ENCODE data around the gene OSBPL2. TPM values are rescaled to one million over a fixed set of nuclear protein-coding genes. Genes with fewer than 3 reads are reported as not detected.

Gene OSBPL2
- total RNA-seq, 4 donors from 2014 or later = 46.9 to 60.8 (median 50.8) TPM

DNA sequence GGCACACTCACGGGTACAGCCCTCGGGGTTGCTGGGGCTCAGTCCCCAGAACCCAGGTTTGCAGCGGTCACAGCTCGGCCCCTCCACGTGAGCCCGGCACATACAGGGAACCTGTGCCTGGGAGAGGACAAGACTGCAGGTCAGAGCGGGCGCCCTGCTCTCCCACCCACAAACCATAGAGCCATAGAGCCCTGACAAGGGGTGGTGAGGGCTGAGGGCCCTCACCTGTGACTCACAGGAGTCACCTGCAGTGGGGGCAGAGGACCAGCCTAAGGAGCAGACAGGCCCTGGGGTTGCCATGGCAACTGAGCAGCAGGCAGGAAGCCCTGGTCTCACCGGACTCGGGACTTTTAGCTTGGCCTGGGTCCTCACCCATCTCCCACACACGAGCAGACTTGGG is 98.0 kb downstream of the OSBPL2 start:
- H3K4me1 ChIP-seq = no peaks in the 10 kb centered on the region
- intact Hi-C loops (cut with DNase I) = no loop called here
- TF ChIP-seq POLR2A (IDR thresholded peaks at IDR 0.05) (no peak), CTCF (IDR thresholded peaks at IDR 0.05) (no peak)
- no peak overlapping the region for H3K4me3 ChIP-seq (replicated peaks in 1 of 3)
- no peak overlapping the region for H3K27ac ChIP-seq
- 75 to 95% methylated on average over 3 to 8 of the region's 11 CpGs for WGBS, 2 donors
- no peak for DNase-seq
- no peaks in the 10 kb centered on the region for H3K27me3 ChIP-seq
- peaks cover 60 to 67% of the 10 kb centered on the region in 2 donors for H3K36me3 ChIP-seq
- no peaks in the 10 kb centered on the region for H3K9me3 ChIP-seq

DNA sequence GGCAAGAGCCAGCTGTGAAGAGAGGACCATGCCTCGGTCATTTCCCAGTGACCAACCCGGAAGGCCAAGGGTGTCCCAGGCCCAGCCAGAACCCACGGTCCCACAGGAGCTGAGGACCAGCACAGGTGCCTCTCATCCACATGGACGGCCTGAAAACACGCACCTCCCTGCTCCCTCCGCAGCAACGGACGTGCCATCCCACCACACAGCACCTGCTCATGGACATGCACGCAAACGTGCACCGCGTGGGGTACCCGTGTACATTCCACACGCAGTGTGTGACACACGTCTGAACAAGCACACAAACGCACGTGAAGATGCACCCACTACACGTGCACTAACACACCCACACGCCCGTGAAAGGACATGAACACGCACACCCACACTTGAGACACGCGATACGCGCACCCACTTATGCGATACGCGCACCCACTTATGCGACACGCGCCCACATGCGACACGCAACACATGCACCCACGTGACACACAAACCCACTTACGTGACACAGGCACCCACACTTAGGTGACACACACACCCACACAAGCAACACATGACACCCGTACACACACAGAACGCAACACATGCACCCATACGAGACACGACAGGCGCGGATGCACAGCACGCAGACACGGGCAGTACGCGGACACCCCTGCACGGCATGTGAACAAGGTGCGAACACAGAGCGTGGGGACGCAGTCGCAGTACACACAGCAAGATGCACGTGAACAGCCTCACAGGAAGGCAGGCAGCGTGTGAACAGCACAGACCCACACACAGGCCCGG is 98.6 kb downstream of the OSBPL2 start:
- 94 to 96% methylated on average over 53 of the region's 53 CpGs for WGBS, 2 donors
- H3K4me1 ChIP-seq = no peaks in the 10 kb centered on the region
- H3K4me3 ChIP-seq (replicated peaks in 1 of 3) = no peak overlapping the region
- TF ChIP-seq CTCF (IDR thresholded peaks at IDR 0.05) = no peak
- TF ChIP-seq POLR2A (IDR thresholded peaks at IDR 0.05) = no peak
- DNase-seq = no peak
- H3K36me3 ChIP-seq = peaks cover 55 to 60% of the 10 kb centered on the region in 2 donors
- no peaks in the 10 kb centered on the region for H3K27me3 ChIP-seq
- H3K9me3 ChIP-seq = no peaks in the 10 kb centered on the region
- intact Hi-C loops (cut with DNase I) = no loop called here
- H3K27ac ChIP-seq = no peak overlapping the region

GRCh38 chr20:62337558-62338293 is 99.4 kb downstream of the OSBPL2 start:
- intact Hi-C loops (cut with DNase I) = no loop called here
- no peak for TF ChIP-seq POLR2A (IDR thresholded peaks at IDR 0.05)
- TF ChIP-seq CTCF (IDR thresholded peaks at IDR 0.05) = no peak
- WGBS, 2 donors = 90 to 98% methylated on average over 10 to 19 of the region's 34 CpGs
- Histone ChIP-seq H3K27me3 (no peaks in the 10 kb centered on the region), H3K4me1 (no peaks in the 10 kb centered on the region), H3K9me3 (no peaks in the 10 kb centered on the region), H3K4me3 (replicated peaks in 1 of 3) (no peak overlapping the region), H3K36me3 (peaks cover 48 to 53% of the 10 kb centered on the region in 2 donors), H3K27ac (no peak overlapping the region)
- DNase-seq = no peak

DNA sequence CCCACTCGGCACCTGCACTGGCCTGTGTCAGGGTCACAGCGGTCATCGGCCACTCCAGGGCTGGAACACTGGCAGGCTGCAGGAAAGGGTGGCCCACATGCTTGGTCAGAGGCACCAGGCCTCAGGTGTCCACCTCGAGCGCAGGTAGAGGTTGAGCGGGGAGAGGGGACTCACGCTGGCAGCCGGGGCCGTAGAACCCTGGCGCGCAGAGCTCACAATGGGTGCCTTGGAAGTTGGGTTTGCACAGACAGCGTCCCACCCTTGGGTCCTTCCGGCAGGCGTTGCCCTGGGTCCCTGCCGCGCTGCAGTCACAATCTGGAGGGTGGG is 99.9 kb downstream of the OSBPL2 start:
- TF ChIP-seq CTCF (IDR thresholded peaks at IDR 0.05) (no peak), POLR2A (IDR thresholded peaks at IDR 0.05) (no peak)
- Histone ChIP-seq H3K27me3 (no peaks in the 10 kb centered on the region), H3K4me3 (replicated peaks in 1 of 3) (no peak overlapping the region), H3K36me3 (peaks cover 44 to 47% of the 10 kb centered on the region in 2 donors), H3K9me3 (no peaks in the 10 kb centered on the region), H3K4me1 (no peaks in the 10 kb centered on the region), H3K27ac (no peak overlapping the region)
- WGBS, 2 donors = 96 to 97% methylated on average over 5 to 16 of the region's 16 CpGs
- no peak for DNase-seq
- intact Hi-C loops (cut with DNase I) = no loop called here

GRCh38 chr20:62339647-62340062 is 101.3 kb downstream of the OSBPL2 start:
- no peak for DNase-seq
- Histone ChIP-seq H3K36me3 (peaks cover 33 to 35% of the 10 kb centered on the region in 2 donors), H3K9me3 (no peaks in the 10 kb centered on the region), H3K27ac (no peak overlapping the region), H3K4me3 (replicated peaks in 1 of 3) (no peak overlapping the region), H3K4me1 (no peaks in the 10 kb centered on the region), H3K27me3 (no peaks in the 10 kb centered on the region)
- intact Hi-C loops (cut with DNase I) = no loop called here
- 73 to 78% methylated on average over 13 to 14 of the region's 14 CpGs for WGBS, 2 donors
- no peak for TF ChIP-seq CTCF (IDR thresholded peaks at IDR 0.05)
- TF ChIP-seq POLR2A (IDR thresholded peaks at IDR 0.05) = no peak
